Measurements from ENCODE around the gene ABI1. TPM values are rescaled to one million over a fixed set of nuclear protein-coding genes. Genes with fewer than 3 reads are reported as not detected.
A peak's percentile ranks its signal among the peaks of the same experiment; 100 is the strongest.

Gene ABI1
- total RNA-seq, 4 donors from 2014 or later = 51.4 to 67.1 (median 63.3) TPM

- 89 to 92% methylated on average over 8 of the region's 8 CpGs for WGBS, 2 donors
- intact Hi-C loops (cut with DNase I) = no loop called here
- Histone ChIP-seq H3K4me3 (no peak overlapping the region), H3K36me3 (no peaks in the 10 kb centered on the region), H3K4me1 (peaks cover 26 to 66% (median 52%) of the 10 kb centered on the region in 3 donors), H3K27ac (peak overlapping the region; percentile 57 to 85 (median 78)), H3K9me3 (no peaks in the 10 kb centered on the region), H3K27me3 (no peaks in the 10 kb centered on the region)
- TF ChIP-seq POLR2A (IDR thresholded peaks at IDR 0.05) = no peak
- no peak for TF ChIP-seq CTCF (IDR thresholded peaks at IDR 0.05)
- no peak for DNase-seq
Measured at GRCh38 chr10:26780106-26780792, 80.5 kb downstream of the ABI1 start.

- intact Hi-C loops (cut with DNase I) = no loop called here
- Histone ChIP-seq H3K9me3 (no peaks in the 10 kb centered on the region), H3K4me3 (no peak overlapping the region), H3K27ac (peak overlapping the region; percentile 17 to 49 (median 26)), H3K27me3 (no peaks in the 10 kb centered on the region), H3K36me3 (no peaks in the 10 kb centered on the region), H3K4me1 (peaks cover 26 to 57% (median 43%) of the 10 kb centered on the region in 3 donors)
- WGBS, 2 donors = 63 to 78% methylated on average over 4 of the region's 4 CpGs
- DNase-seq = no peak
- TF ChIP-seq CTCF (IDR thresholded peaks at IDR 0.05) (no peak), POLR2A (IDR thresholded peaks at IDR 0.05) (no peak)
Measured at GRCh38 chr10:26779176-26779860, 81.4 kb downstream of the ABI1 start.

GRCh38 chr10:26777686-26778085, 83.1 kb downstream of the ABI1 start:
- intact Hi-C loops (cut with DNase I) = no loop called here
- DNase-seq = no peak
- no peak overlapping the region for H3K4me3 ChIP-seq
- H3K27ac ChIP-seq = no peak overlapping the region
- no peaks in the 10 kb centered on the region for H3K9me3 ChIP-seq
- no peak for TF ChIP-seq CTCF (IDR thresholded peaks at IDR 0.05)
- no peak for TF ChIP-seq POLR2A (IDR thresholded peaks at IDR 0.05)
- H3K36me3 ChIP-seq = no peaks in the 10 kb centered on the region
- H3K4me1 ChIP-seq = peaks cover 26 to 41% (median 34%) of the 10 kb centered on the region in 3 donors
- 95 to 100% methylated on average over 2 of the region's 2 CpGs for WGBS, 2 donors
- no peaks in the 10 kb centered on the region for H3K27me3 ChIP-seq

- no peak for TF ChIP-seq CTCF (IDR thresholded peaks at IDR 0.05)
- TF ChIP-seq POLR2A (IDR thresholded peaks at IDR 0.05) = no peak
- WGBS, 2 donors = 80 to 83% methylated on average over 1 of the region's 1 CpG
- H3K4me1 ChIP-seq = peaks cover 17 to 26% (median 24%) of the 10 kb centered on the region in 3 donors
- no peaks in the 10 kb centered on the region for H3K36me3 ChIP-seq
- H3K9me3 ChIP-seq = no peaks in the 10 kb centered on the region
- DNase-seq = no peak
- intact Hi-C loops (cut with DNase I) = no loop called here
- H3K27me3 ChIP-seq = no peaks in the 10 kb centered on the region
- no peak overlapping the region for H3K27ac ChIP-seq
- no peak overlapping the region for H3K4me3 ChIP-seq
Measured at GRCh38 chr10:26776258-26776657, 84.5 kb downstream of the ABI1 start.

GRCh38 chr10:26773633-26774032, 87.1 kb downstream of the ABI1 start:
- 77 to 88% methylated on average over 2 of the region's 2 CpGs for WGBS, 2 donors
- peaks cover 0 to under 1% (median 0%) of the 10 kb centered on the region in 3 donors for H3K4me1 ChIP-seq
- H3K4me3 ChIP-seq = no peak overlapping the region
- TF ChIP-seq POLR2A (IDR thresholded peaks at IDR 0.05) = no peak
- no peak for TF ChIP-seq CTCF (IDR thresholded peaks at IDR 0.05)
- no peaks in the 10 kb centered on the region for H3K9me3 ChIP-seq
- intact Hi-C loops (cut with DNase I) = no loop called here
- no peak for DNase-seq
- no peaks in the 10 kb centered on the region for H3K27me3 ChIP-seq
- no peak overlapping the region for H3K27ac ChIP-seq
- H3K36me3 ChIP-seq = peaks cover 0 to 15% (median 0%) of the 10 kb centered on the region in 3 donors
